Pancreas (tissue), 10 donors: ENCODE measurements around the gene FARP2. TPM values are rescaled to one million over a fixed set of nuclear protein-coding genes. Genes with fewer than 3 reads are reported as not detected.
"Not testable (repeated sequence)": the region's sequence is repeated elsewhere in the genome, so short reads cannot be mapped to it uniquely, and the experiment has no call there.

Source experiments
- ATAC-seq, 4 donors: fragments of 200-7000 bp; cut with Tn5 transposase; one replicate each; pipeline versions ENCODE4 v1.8.0 to v1.9.1; 2020; ENCODE audit warnings: mild to moderate bottlenecking in 4 of 4, moderate library complexity in 4 of 4
- DNase-seq, 6 donors: peaks; one replicate each; pipeline ENCODE4 v3.0.0-alpha.2; 2020
- FAIRE-seq: peaks from 2 replicates; lab custom pipeline; 2012; peaks lifted over from hg19 to GRCh38; lab: Jason Lieb, UNC
- H3K27ac ChIP-seq, 4 donors: fragments of 200-600 bp; sonication (generic); 1 replicate in 3 of 4; 2 replicates in 1 of 4; pipeline versions ENCODE4 v1.5.0 to v1.8.0; 2020
- H3K27me3 ChIP-seq, 4 donors: fragments of 200-600 bp; one replicate each; pipeline ENCODE4 v1.8.0; 2021
- H3K36me3 ChIP-seq, 3 donors: fragments of 200-600 bp; sonication (generic) in 1 of 3; one replicate each; pipeline versions ENCODE4 v1.5.0 to v1.8.0; 2020 to 2021
- H3K4me1 ChIP-seq, 3 donors: fragments of 200-600 bp; one replicate each; pipeline ENCODE4 v1.8.0; 2021
- H3K4me3 ChIP-seq, 4 donors: fragments of 200-600 bp; sonication (generic) in 2 of 4; one replicate each; pipeline versions ENCODE4 v1.5.0 to v1.8.0; 2020 to 2021
- H3K9me3 ChIP-seq, 4 donors: fragments of 200-600 bp; one replicate each; pipeline ENCODE4 v1.8.0; 2021
- WGBS, 2 donors: extraction: QIAGEN DNeasy Blood & Tissue Kit; methylation state at CpG; one replicate each; pipeline ENCODE4 v1.1.7; 2013; 5-methylcytosine and 5-hydroxymethylcytosine counted together
- intact Hi-C, 3 donors: fragments of 100-400 bp; cut with DNase I; formaldehyde crosslinking; loops; one replicate each; pipeline versions ENCODE4 v1.11.1 to v1.14.2; 2022
- polyA plus RNA-seq, 2 donors: library from polyadenylated mRNA; stranded (reverse); fragments of 200-250 nt; gene quantifications; one replicate each; pipeline ENCODE4 v1.2.3, GENCODE V29; 2013
- total RNA-seq, 6 donors: library from RNA; stranded (reverse); fragmentation: NEBNext Ultra II Directional in 4 of 6; extraction: Animal tissue kit (Norgen Biotek cat#: 25700) in 4 of 6; gene quantifications; one replicate each; pipeline versions ENCODE4 v1.2.1 to v1.2.4, GENCODE V29; 2021 to 2023
- TF ChIP-seq, protein P1 (sequence below), 4 donors: fragments of 200-600 bp; sonication (generic) in 3 of 4; IDR thresholded peaks; one replicate each; pipeline versions ENCODE4 v1.5.0 to v1.8.0; 2021; ENCODE audit warnings: antibody characterized with exemption in 4 of 4
- donor health status: healthy with polysubstance abuse.
- donor health status: DM: no; HTN: no; CAD: no; lungs with moderate emphysema.
- donor health status: DM: no; HTN: no; CAD: no.
- donor health status: control.
- donor health status: control.
- donor health status: Bipolar disorder and iron deficiency.
- donor health status: DM: yes; HTN: yes; CAD: no.
- donor health status: DM: no; HTN: no; CAD: no.
- donor health status: DM: no; HTN: no; CAD: no.
- donor health status: DM: yes; HTN: yes; CAD: no.

Gene FARP2
- total and polyA plus RNA-seq, 8 donors = 16.9 to 44.9 (median 25.8) TPM

DNA sequence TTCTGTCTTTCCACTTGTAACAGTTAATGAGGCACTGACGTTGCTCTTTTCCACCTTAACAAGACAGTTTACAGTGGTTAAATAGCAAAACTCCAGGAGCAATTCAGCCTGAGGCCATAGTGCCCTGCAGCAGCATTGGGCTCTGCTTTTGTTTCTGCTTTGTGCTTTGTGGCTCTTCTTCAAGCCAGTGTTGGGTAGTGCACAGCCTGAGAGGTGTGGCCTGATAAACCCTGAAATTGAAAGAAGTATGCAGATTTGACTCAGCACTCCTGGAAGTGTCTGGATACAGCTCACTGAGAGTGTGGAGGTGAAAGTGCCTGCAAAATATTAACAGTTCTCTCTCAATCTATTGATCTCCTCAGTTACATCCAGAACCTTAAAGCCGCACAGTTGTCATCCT is 89.3 kb downstream of the FARP2 start:
- TF ChIP-seq, protein P1, sequence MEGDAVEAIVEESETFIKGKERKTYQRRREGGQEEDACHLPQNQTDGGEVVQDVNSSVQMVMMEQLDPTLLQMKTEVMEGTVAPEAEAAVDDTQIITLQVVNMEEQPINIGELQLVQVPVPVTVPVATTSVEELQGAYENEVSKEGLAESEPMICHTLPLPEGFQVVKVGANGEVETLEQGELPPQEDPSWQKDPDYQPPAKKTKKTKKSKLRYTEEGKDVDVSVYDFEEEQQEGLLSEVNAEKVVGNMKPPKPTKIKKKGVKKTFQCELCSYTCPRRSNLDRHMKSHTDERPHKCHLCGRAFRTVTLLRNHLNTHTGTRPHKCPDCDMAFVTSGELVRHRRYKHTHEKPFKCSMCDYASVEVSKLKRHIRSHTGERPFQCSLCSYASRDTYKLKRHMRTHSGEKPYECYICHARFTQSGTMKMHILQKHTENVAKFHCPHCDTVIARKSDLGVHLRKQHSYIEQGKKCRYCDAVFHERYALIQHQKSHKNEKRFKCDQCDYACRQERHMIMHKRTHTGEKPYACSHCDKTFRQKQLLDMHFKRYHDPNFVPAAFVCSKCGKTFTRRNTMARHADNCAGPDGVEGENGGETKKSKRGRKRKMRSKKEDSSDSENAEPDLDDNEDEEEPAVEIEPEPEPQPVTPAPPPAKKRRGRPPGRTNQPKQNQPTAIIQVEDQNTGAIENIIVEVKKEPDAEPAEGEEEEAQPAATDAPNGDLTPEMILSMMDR (IDR thresholded peaks at IDR 0.05) = no peak
- peaks cover 0 to 34% (median 6%) of the 10 kb centered on the region in 3 donors for H3K36me3 ChIP-seq
- 84 to 92% methylated on average over 2 of the region's 2 CpGs for WGBS, 2 donors
- DNase-seq (no peak), FAIRE-seq (no peak), ATAC-seq (no peak)
- no peaks in the 10 kb centered on the region for H3K9me3 ChIP-seq
- H3K27me3 ChIP-seq = no peaks in the 10 kb centered on the region
- intact Hi-C loops = no loop called here
- no peaks in the 10 kb centered on the region for H3K4me1 ChIP-seq
- no peak overlapping the region for H3K4me3 ChIP-seq
- H3K27ac ChIP-seq = no peak overlapping the region

- ATAC-seq, DNase-seq, H3K27me3 ChIP-seq, H3K9me3 ChIP-seq, H3K4me1 ChIP-seq, H3K4me3 ChIP-seq, FAIRE-seq, intact Hi-C loops, H3K36me3 ChIP-seq, H3K27ac ChIP-seq: not testable (repeated sequence)
- WGBS, 2 donors = 91% methylated on average over 7 of the region's 7 CpGs
These were observed 94.0 kb downstream of the FARP2 start for GRCh38 chr2:241450092-241450491.

- 30 to 34% methylated on average over 10 of the region's 10 CpGs for WGBS, 2 donors
- no peaks in the 10 kb centered on the region for H3K27me3 ChIP-seq
- no peak overlapping the region for H3K27ac ChIP-seq
- H3K4me3 ChIP-seq = no peak overlapping the region
- H3K4me1 ChIP-seq = peaks cover 0 to 9% (median 0%) of the 10 kb centered on the region in 3 donors
- no peaks in the 10 kb centered on the region for H3K36me3 ChIP-seq
- intact Hi-C loops = no loop called here
- no peaks in the 10 kb centered on the region for H3K9me3 ChIP-seq
- peak in 2 of 4 donors; percentile 11 to 14 for ATAC-seq
- no peak for DNase-seq
- FAIRE-seq = no peak
- TF ChIP-seq, protein P1 (IDR thresholded peaks at IDR 0.05) = no peak
These were observed 95.9 kb downstream of the FARP2 start for GRCh38 chr2:241451840-241452506.

DNA sequence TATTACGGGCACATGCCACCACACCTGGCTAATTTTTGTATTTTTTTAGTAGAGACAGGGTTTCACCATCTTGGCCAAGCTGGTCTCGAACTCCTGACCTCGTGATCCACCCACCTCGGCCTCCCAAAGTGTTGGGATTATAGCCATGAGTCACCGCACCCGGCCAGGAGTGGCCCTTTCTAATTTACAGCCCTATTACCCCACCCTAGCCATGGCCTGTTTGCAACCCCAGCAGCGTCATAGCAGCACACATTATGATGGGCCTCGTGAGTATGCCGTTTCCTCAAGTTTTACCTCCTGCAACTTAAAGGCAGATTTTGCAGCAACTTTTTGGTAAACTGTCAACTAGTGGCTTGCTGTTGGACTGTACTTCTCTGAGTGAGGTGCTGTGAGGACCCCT is 97.8 kb downstream of the FARP2 start:
- H3K4me1 ChIP-seq, H3K27ac ChIP-seq, H3K27me3 ChIP-seq, DNase-seq, ATAC-seq, FAIRE-seq, H3K4me3 ChIP-seq, intact Hi-C loops, H3K9me3 ChIP-seq, H3K36me3 ChIP-seq: not testable (repeated sequence)
- WGBS, 2 donors = 91 to 94% methylated on average over 9 of the region's 9 CpGs

- H3K27ac ChIP-seq = no peak overlapping the region
- no peaks in the 10 kb centered on the region for H3K36me3 ChIP-seq
- DNase-seq = no peak
- no peak overlapping the region for H3K4me3 ChIP-seq
- no peaks in the 10 kb centered on the region for H3K27me3 ChIP-seq
- FAIRE-seq = no peak
- H3K9me3 ChIP-seq = no peaks in the 10 kb centered on the region
- TF ChIP-seq, protein P1 (IDR thresholded peaks at IDR 0.05) = no peak
- H3K4me1 ChIP-seq = peaks cover 0 to 9% (median 0%) of the 10 kb centered on the region in 3 donors
- ATAC-seq = no peak
- WGBS, 2 donors = 48 to 56% methylated on average over 3 of the region's 3 CpGs
- intact Hi-C loops = no loop called here
These were observed 98.9 kb downstream of the FARP2 start for GRCh38 chr2:241454837-241455485.

GRCh38 chr2:241456546-241456945 is 100.5 kb downstream of the FARP2 start:
- H3K4me3 ChIP-seq = no peak overlapping the region
- peaks cover 5 to 8% (median 6%) of the 10 kb centered on the region in 3 donors for H3K4me1 ChIP-seq
- H3K36me3 ChIP-seq = no peaks in the 10 kb centered on the region
- no peaks in the 10 kb centered on the region for H3K27me3 ChIP-seq
- no peak for DNase-seq
- ATAC-seq = no peak
- no peaks in the 10 kb centered on the region for H3K9me3 ChIP-seq
- H3K27ac ChIP-seq = no peak overlapping the region
- TF ChIP-seq, protein P1 (IDR thresholded peaks at IDR 0.05) = no peak
- FAIRE-seq = no peak
- intact Hi-C loops = no loop called here
- WGBS, 2 donors = 88 to 91% methylated on average over 11 of the region's 11 CpGs
